GM12878 (cell line): ENCODE data around the gene FALEC. TPM values are rescaled to one million over a fixed set of nuclear protein-coding genes. Genes with fewer than 3 reads are reported as not detected.

ENCODE experiments used
- ATAC-seq: fragments of 200-7000 bp; cut with Tn5 transposase; 3 replicates; pipeline ENCODE4 v1.9.1; 2020; ENCODE audit warnings: mild to moderate bottlenecking, moderate library complexity
- BruUV-seq: library from RNA; stranded (reverse); fragments of 400-500 nt; replicated peaks from 2 replicates; lab custom pipeline; 2021; lab: Mats Ljungman, UMichigan
- CTCF ChIA-PET: fragments of 300-600 bp; sonication (Branson Sonifier 250); formaldehyde crosslinking; extraction: SDS; loops from one replicate; lab custom pipeline; 2021; ENCODE audit warnings: inconsistent platforms; lab: Yijun Ruan, JAX
- POLR2A ChIA-PET: fragments of 350-600 bp; formaldehyde crosslinking; extraction: SDS; loops from one replicate; lab custom pipeline; 2021; ENCODE audit warnings: inconsistent platforms; lab: Charles Lee
- RAD21 ChIA-PET: fragments of 300-600 bp; sonication (Branson Sonifier 250); formaldehyde crosslinking; loops from one replicate; lab custom pipeline; 2023; ENCODE audit warnings: antibody characterized with exemption; ENCODE audit not compliant: unreplicated experiment; lab: Charles Lee
- SMC1A ChIA-PET: fragments of 300-600 bp; sonication (Branson Sonifier 250); formaldehyde crosslinking; loops from one replicate; lab custom pipeline; 2023; ENCODE audit not compliant: unreplicated experiment, uncharacterized antibody; lab: Charles Lee
- DNase-seq: peaks from one replicate; pipeline ENCODE4 v3.0.0-alpha.2; 2011; ENCODE audit warnings: low read depth, low spot score
- FAIRE-seq: peaks from 3 replicates; lab custom pipeline; 2011; peaks lifted over from hg19 to GRCh38; lab: Jason Lieb, UNC
- H2AFZ ChIP-seq: 2 replicates; pipeline ENCODE4 v1.6.0; 2011; ENCODE audit warnings: low read depth, low read length, control low read depth; ENCODE audit not compliant: control insufficient read depth
- H3K27ac ChIP-seq: 2 replicates; pipeline ENCODE4 v1.5.1; 2011; ENCODE audit warnings: control low read depth; ENCODE audit not compliant: control insufficient read depth, insufficient read depth
- H3K27me3 ChIP-seq, 2 experiments: replicated peaks in 1 of 2; 2 replicates each; pipeline versions ENCODE4 v1.6.0 to v1.6.1; 2011; ENCODE audit warnings: low read length in 1 of 2; ENCODE audit not compliant: control insufficient read depth in 2 of 2, insufficient read depth in 2 of 2
- H3K36me3 ChIP-seq, 2 experiments: 2 replicates each; pipeline ENCODE4 v1.5.1; 2011; ENCODE audit warnings: low read length in 1 of 2; ENCODE audit not compliant: control insufficient read depth in 2 of 2, insufficient read depth in 2 of 2
- H3K4me1 ChIP-seq: 2 replicates; pipeline ENCODE4 v1.6.1; 2011; ENCODE audit warnings: mild to moderate bottlenecking, low read length, moderate library complexity, mixed read lengths; ENCODE audit not compliant: control insufficient read depth, insufficient read depth
- H3K4me2 ChIP-seq: 2 replicates; pipeline ENCODE4 v1.6.0; 2011; ENCODE audit warnings: control low read depth; ENCODE audit not compliant: control insufficient read depth, insufficient read depth
- H3K4me3 ChIP-seq: fragments of 200-600 bp; sonication (generic); 2 replicates; pipeline ENCODE4 v1.5.1; 2016
- H3K79me2 ChIP-seq: 2 replicates; pipeline ENCODE4 v1.6.0; 2011; ENCODE audit warnings: low read length; ENCODE audit not compliant: control insufficient read depth, insufficient read depth
- H3K9ac ChIP-seq: 2 replicates; pipeline ENCODE4 v1.8.0; 2011; ENCODE audit warnings: low read length, control low read depth, mixed read lengths; ENCODE audit not compliant: control insufficient read depth, insufficient read depth
- H3K9me3 ChIP-seq: replicated peaks from 3 replicates; pipeline ENCODE4 v1.5.1; 2011; ENCODE audit warnings: mild to moderate bottlenecking, low read length; ENCODE audit not compliant: control insufficient read depth, insufficient read depth
- H4K20me1 ChIP-seq: 2 replicates; pipeline ENCODE4 v1.6.0; 2011; ENCODE audit not compliant: control insufficient read depth, insufficient read depth
- CREB1 ChIP-seq: IDR thresholded peaks from 2 replicates; pipeline ENCODE4 v1.6.1; 2012; ENCODE audit warnings: low read depth, mild to moderate bottlenecking, inconsistent platforms
- ESRRA ChIP-seq: IDR thresholded peaks from 2 replicates; pipeline ENCODE4 v1.6.1; 2012; ENCODE audit warnings: mild to moderate bottlenecking, low read length, improper control_type of control experiment
- IKZF2 ChIP-seq, 2 experiments: fragments of 450-650 bp; IDR thresholded peaks; 2 replicates each; pipeline ENCODE4 v1.6.1; 2017; ENCODE audit warnings: mild to moderate bottlenecking in 2 of 2, moderate library complexity in 2 of 2
- JUNB ChIP-seq: IDR thresholded peaks from 2 replicates; pipeline ENCODE4 v1.6.1; 2016; ENCODE audit warnings: antibody characterized with exemption, mild to moderate bottlenecking
- KAT2A ChIP-seq: conservative IDR thresholded peaks from 2 replicates; pipeline ENCODE4 v1.6.1; 2011; ENCODE audit warnings: low read depth, low read length; ENCODE audit not compliant: control insufficient read depth
- MYC ChIP-seq: IDR thresholded peaks from 2 replicates; pipeline ENCODE4 v1.6.1; 2011; ENCODE audit warnings: mild to moderate bottlenecking, low read length, moderate library complexity, inconsistent platforms; ENCODE audit not compliant: insufficient read depth, insufficient replicate concordance, insufficient read length, severe bottlenecking
- NBN ChIP-seq: fragments of 450-650 bp; IDR thresholded peaks from 2 replicates; pipeline ENCODE4 v1.6.1; 2016
- RFX5 ChIP-seq: IDR thresholded peaks from 2 replicates; pipeline ENCODE4 v1.6.1; 2011; ENCODE audit warnings: low read depth, low read length, improper control_type of control experiment
- ZNF622 ChIP-seq: fragments of 450-650 bp; IDR thresholded peaks from 2 replicates; pipeline ENCODE4 v1.6.1; 2017; ENCODE audit warnings: mild to moderate bottlenecking, inconsistent platforms
- WGBS: methylation state at CpG from one replicate; pipeline ENCODE4 v1.1.6; 2016; ENCODE audit warnings: low lambda C conversion rate; ENCODE audit not compliant: insufficient replicate concordance, insufficient coverage; ENCODE audit errors: missing lambda C conversion rate; 5-methylcytosine and 5-hydroxymethylcytosine counted together
- in situ Hi-C: fragments of 300-500 bp; cut with MboI; formaldehyde crosslinking; loops from 9 replicates; pipeline ENCODE4 v1.14.3; 2018; ENCODE audit warnings: mixed read lengths
- intact Hi-C: fragments of 100-400 bp; cut with micrococcal nuclease; formaldehyde crosslinking; loops from one replicate; pipeline ENCODE4 v1.14.2; 2022; ENCODE audit not compliant: unreplicated experiment
- polyA plus RNA-seq, 11 experiments: library from polyadenylated mRNA; depleted of rRNA in 4 of 11; unstranded in 6 of 11; stranded (reverse) in 5 of 11; fragments of >200 nt; fragmentation: Nextera tagmentation in 4 of 11; fragmentation: Illumina TruSeq in 1 of 11; extraction: Ambion mirVana in 4 of 11; extraction: Trizol in 1 of 11; gene quantifications; 1 replicate in 1 of 11; 2 replicates in 10 of 11; pipeline versions ENCODE4 v1.2.1 to v1.2.3, GENCODE V29; 2011 to 2016; ENCODE audit warnings: inconsistent platforms in 2 of 11, missing spikeins in 2 of 11, low read depth in 1 of 11
- total RNA-seq, 4 experiments: library from RNA; depleted of rRNA in 3 of 4; stranded (reverse); fragments of >200 nt in 3 of 4; fragmentation: Illumina TruSeq in 1 of 4; extraction: Trizol in 1 of 4; gene quantifications; 2 replicates each; pipeline versions ENCODE4 v1.2.1 to v1.2.3, GENCODE V29; 2013 to 2021
- TF ChIP-seq, protein P1 (sequence below): fragments of 450-650 bp; IDR thresholded peaks from 2 replicates; pipeline ENCODE4 v1.6.1; 2017; ENCODE audit warnings: low read depth, mild to moderate bottlenecking, moderate library complexity
- TF ChIP-seq, protein P2 (sequence below): IDR thresholded peaks from 2 replicates; pipeline ENCODE4 v1.6.1; 2012; ENCODE audit warnings: low read length, inconsistent platforms
- TF ChIP-seq, protein P3 (sequence below): fragments of 450-650 bp; IDR thresholded peaks from 2 replicates; pipeline ENCODE4 v1.6.1; 2014; ENCODE audit warnings: mild to moderate bottlenecking
- TF ChIP-seq, protein P4 (sequence below): fragments of 450-650 bp; IDR thresholded peaks from 2 replicates; pipeline ENCODE4 v1.6.1; 2017; ENCODE audit warnings: antibody characterized with exemption, mild to moderate bottlenecking, moderate library complexity

Gene FALEC
- total and polyA plus RNA-seq, 10 of the 15 experiments (the other 5 are each of a cell fraction or from before 2014, with no cell fraction given), result 0.21 to 0.71 (median 0.32) TPM; not detected in 3

DNA sequence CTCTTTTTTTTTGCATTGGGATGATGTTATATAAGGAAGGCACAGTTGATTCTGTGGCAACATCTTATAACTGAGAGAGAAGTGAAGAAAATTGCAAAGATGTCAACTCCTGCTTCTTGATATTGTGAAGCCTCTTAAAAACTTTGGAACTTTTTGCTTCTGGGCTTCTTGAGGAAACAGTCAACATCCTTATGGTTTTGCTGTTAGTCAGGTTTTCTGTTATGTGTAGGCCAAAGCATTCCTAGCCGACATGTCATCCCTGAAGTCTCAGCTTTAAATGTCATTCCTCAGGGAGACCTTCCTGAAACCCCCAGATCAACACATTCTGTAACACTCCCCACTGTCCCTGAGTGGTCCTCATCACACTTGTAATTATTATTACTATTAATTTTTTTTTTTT, 12.6 kb downstream of the FALEC start:
- Histone ChIP-seq H3K36me3 (no peaks in the 10 kb centered on the region), H4K20me1 (no peaks in the 10 kb centered on the region), H3K79me2 (no peaks in the 10 kb centered on the region), H3K27me3 (no peaks in the 10 kb centered on the region), H3K9ac (no peak overlapping the region), H3K4me3 (no peak overlapping the region), H3K27ac (no peak overlapping the region), H3K9me3 (no peaks in the 10 kb centered on the region), H3K4me2 (no peak overlapping the region), H3K4me1 (no peaks in the 10 kb centered on the region; the same call in 1 of the 2 replicates), H2AFZ (no peak overlapping the region)
- FAIRE-seq, result no peak
- ChIA-PET RAD21 (no interaction called here), CTCF (interaction anchor here (0.9 kb wide), 1 partner anchor 520 kb away, joined by 3 read pairs; no protein-coding TSS in a partner anchor), POLR2A (interaction anchor here (0.6 to 1.0 kb wide), 2 partner anchors 9 to 302 kb away, joined by 3 to 4 read pairs; no protein-coding TSS in a partner anchor), SMC1A (interaction anchor here (0.7 kb wide), 1 partner anchor 77 kb away, joined by 5 read pairs; no protein-coding TSS in a partner anchor)
- intact Hi-C loops (no loop called here), in situ Hi-C loops (no loop called here)
- ATAC-seq, result no peak
- DNase-seq, result no peak
- no peak for TF ChIP-seq JUNB
- TF ChIP-seq NBN, result no peak
- TF ChIP-seq ESRRA, result no peak
- TF ChIP-seq IKZF2 (IDR thresholded peaks at IDR 0.05), result no peak
- no peak for TF ChIP-seq MYC
- TF ChIP-seq, protein P1, sequence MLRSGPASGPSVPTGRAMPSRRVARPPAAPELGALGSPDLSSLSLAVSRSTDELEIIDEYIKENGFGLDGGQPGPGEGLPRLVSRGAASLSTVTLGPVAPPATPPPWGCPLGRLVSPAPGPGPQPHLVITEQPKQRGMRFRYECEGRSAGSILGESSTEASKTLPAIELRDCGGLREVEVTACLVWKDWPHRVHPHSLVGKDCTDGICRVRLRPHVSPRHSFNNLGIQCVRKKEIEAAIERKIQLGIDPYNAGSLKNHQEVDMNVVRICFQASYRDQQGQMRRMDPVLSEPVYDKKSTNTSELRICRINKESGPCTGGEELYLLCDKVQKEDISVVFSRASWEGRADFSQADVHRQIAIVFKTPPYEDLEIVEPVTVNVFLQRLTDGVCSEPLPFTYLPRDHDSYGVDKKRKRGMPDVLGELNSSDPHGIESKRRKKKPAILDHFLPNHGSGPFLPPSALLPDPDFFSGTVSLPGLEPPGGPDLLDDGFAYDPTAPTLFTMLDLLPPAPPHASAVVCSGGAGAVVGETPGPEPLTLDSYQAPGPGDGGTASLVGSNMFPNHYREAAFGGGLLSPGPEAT, result no peak
- TF ChIP-seq, protein P2, sequence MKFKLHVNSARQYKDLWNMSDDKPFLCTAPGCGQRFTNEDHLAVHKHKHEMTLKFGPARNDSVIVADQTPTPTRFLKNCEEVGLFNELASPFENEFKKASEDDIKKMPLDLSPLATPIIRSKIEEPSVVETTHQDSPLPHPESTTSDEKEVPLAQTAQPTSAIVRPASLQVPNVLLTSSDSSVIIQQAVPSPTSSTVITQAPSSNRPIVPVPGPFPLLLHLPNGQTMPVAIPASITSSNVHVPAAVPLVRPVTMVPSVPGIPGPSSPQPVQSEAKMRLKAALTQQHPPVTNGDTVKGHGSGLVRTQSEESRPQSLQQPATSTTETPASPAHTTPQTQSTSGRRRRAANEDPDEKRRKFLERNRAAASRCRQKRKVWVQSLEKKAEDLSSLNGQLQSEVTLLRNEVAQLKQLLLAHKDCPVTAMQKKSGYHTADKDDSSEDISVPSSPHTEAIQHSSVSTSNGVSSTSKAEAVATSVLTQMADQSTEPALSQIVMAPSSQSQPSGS, result no peak
- TF ChIP-seq, protein P3, sequence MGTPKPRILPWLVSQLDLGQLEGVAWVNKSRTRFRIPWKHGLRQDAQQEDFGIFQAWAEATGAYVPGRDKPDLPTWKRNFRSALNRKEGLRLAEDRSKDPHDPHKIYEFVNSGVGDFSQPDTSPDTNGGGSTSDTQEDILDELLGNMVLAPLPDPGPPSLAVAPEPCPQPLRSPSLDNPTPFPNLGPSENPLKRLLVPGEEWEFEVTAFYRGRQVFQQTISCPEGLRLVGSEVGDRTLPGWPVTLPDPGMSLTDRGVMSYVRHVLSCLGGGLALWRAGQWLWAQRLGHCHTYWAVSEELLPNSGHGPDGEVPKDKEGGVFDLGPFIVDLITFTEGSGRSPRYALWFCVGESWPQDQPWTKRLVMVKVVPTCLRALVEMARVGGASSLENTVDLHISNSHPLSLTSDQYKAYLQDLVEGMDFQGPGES, result no peak
- TF ChIP-seq ZNF622, result no peak
- no peak for TF ChIP-seq CREB1
- no peak for TF ChIP-seq RFX5
- TF ChIP-seq, protein P4, sequence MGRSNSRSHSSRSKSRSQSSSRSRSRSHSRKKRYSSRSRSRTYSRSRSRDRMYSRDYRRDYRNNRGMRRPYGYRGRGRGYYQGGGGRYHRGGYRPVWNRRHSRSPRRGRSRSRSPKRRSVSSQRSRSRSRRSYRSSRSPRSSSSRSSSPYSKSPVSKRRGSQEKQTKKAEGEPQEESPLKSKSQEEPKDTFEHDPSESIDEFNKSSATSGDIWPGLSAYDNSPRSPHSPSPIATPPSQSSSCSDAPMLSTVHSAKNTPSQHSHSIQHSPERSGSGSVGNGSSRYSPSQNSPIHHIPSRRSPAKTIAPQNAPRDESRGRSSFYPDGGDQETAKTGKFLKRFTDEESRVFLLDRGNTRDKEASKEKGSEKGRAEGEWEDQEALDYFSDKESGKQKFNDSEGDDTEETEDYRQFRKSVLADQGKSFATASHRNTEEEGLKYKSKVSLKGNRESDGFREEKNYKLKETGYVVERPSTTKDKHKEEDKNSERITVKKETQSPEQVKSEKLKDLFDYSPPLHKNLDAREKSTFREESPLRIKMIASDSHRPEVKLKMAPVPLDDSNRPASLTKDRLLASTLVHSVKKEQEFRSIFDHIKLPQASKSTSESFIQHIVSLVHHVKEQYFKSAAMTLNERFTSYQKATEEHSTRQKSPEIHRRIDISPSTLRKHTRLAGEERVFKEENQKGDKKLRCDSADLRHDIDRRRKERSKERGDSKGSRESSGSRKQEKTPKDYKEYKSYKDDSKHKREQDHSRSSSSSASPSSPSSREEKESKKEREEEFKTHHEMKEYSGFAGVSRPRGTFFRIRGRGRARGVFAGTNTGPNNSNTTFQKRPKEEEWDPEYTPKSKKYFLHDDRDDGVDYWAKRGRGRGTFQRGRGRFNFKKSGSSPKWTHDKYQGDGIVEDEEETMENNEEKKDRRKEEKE, result no peak
- no peak for TF ChIP-seq KAT2A
- 35% methylated on average over 1 of the region's 1 CpG for WGBS
- no TSS peak for BruUV-seq
